HepG2 (cell line): ENCODE data around the gene APOC1. TPM values are rescaled to one million over a fixed set of nuclear protein-coding genes. Genes with fewer than 3 reads are reported as not detected.

ENCODE experiments used
- ARID2 ChIP-seq: sonication (generic); formaldehyde crosslinking; IDR thresholded peaks from 2 replicates; pipeline ENCODE4 v1.8.1; 2022; ENCODE audit warnings: mild to moderate bottlenecking, missing genetic modification reagents, borderline replicate concordance
- ATRX ChIP-seq: sonication (generic); formaldehyde crosslinking; IDR thresholded peaks from 2 replicates; pipeline ENCODE4 v1.4.0; 2020; ENCODE audit warnings: missing genetic modification reagents, borderline replicate concordance
- EED ChIP-seq: sonication (generic); formaldehyde crosslinking; IDR thresholded peaks from 2 replicates; pipeline ENCODE4 v1.5.0; 2020; ENCODE audit warnings: mild to moderate bottlenecking, missing genetic modification reagents
- HDAC2 ChIP-seq: sonication (generic); formaldehyde crosslinking; IDR thresholded peaks from 2 replicates; pipeline ENCODE4 v1.4.0; 2020; ENCODE audit warnings: missing genetic modification reagents
- MXI1 ChIP-seq: IDR thresholded peaks from 3 replicates; pipeline ENCODE4 v1.6.1; 2012; ENCODE audit warnings: low read depth, low read length, inconsistent platforms, borderline replicate concordance
- MYNN ChIP-seq: sonication (generic); formaldehyde crosslinking; IDR thresholded peaks from 2 replicates; pipeline ENCODE4 v1.4.0; 2020; ENCODE audit warnings: mild to moderate bottlenecking, low read depth, missing genetic modification reagents
- MZF1 ChIP-seq: sonication (generic); formaldehyde crosslinking; IDR thresholded peaks from 2 replicates; pipeline ENCODE4 v1.8.1; 2023; ENCODE audit warnings: mild to moderate bottlenecking, missing genetic modification reagents, borderline replicate concordance
- NBN ChIP-seq: fragments of 450-650 bp; conservative IDR thresholded peaks from 2 replicates; pipeline ENCODE4 v1.6.1; 2017
- NFYC ChIP-seq: IDR thresholded peaks from 2 replicates; pipeline ENCODE4 v1.6.1; 2016; ENCODE audit warnings: missing genetic modification reagents, missing compliant biosample characterization
- PHF8 ChIP-seq: sonication (generic); formaldehyde crosslinking; IDR thresholded peaks from 2 replicates; pipeline ENCODE4 v1.5.0; 2020; ENCODE audit warnings: missing genetic modification reagents
- RBM22 ChIP-seq: fragments of 200-400 bp; formaldehyde crosslinking; optimal IDR thresholded peaks from 2 replicates; pipeline ENCODE3; 2017; ENCODE audit warnings: mild to moderate bottlenecking, low read length, moderate library complexity
- SP4 ChIP-seq: sonication (generic); formaldehyde crosslinking; IDR thresholded peaks from 2 replicates; pipeline ENCODE4 v1.8.1; 2023; ENCODE audit warnings: mild to moderate bottlenecking, missing genetic modification reagents
- ZBTB3 ChIP-seq: sonication (generic); formaldehyde crosslinking; IDR thresholded peaks from 2 replicates; pipeline ENCODE4 v1.4.0; 2020; ENCODE audit warnings: low read depth, mild to moderate bottlenecking, moderate library complexity, missing genetic modification reagents, borderline replicate concordance
- ZNF235 ChIP-seq: sonication (generic); formaldehyde crosslinking; IDR thresholded peaks from 2 replicates; pipeline ENCODE4 v1.8.1; 2023; ENCODE audit warnings: mild to moderate bottlenecking, missing genetic modification reagents, borderline replicate concordance
- ZNF253 ChIP-seq: sonication (generic); formaldehyde crosslinking; IDR thresholded peaks from 2 replicates; pipeline ENCODE4 v1.8.0; 2022; ENCODE audit warnings: mild to moderate bottlenecking, missing genetic modification reagents, borderline replicate concordance
- ZNF264 ChIP-seq: sonication (generic); formaldehyde crosslinking; IDR thresholded peaks from 2 replicates; pipeline ENCODE4 v1.4.0; 2020; ENCODE audit warnings: missing genetic modification reagents
- ZNF564 ChIP-seq: sonication (generic); formaldehyde crosslinking; IDR thresholded peaks from 2 replicates; pipeline ENCODE4 v1.8.1; 2023; ENCODE audit warnings: mild to moderate bottlenecking, missing genetic modification reagents
- ZSCAN21 ChIP-seq: sonication (generic); formaldehyde crosslinking; IDR thresholded peaks from 2 replicates; pipeline ENCODE4 v1.8.0; 2022; ENCODE audit warnings: mild to moderate bottlenecking, missing genetic modification reagents, moderate library complexity, borderline replicate concordance
- polyA plus RNA-seq, 8 experiments: library from polyadenylated mRNA; depleted of rRNA in 3 of 8; stranded (reverse) in 7 of 8; unstranded in 1 of 8; fragments of >200 nt; fragmentation: Illumina TruSeq in 4 of 8; extraction: Trizol in 4 of 8; gene quantifications; 2 replicates each; pipeline versions ENCODE4 v1.2.1 to v1.2.3, GENCODE V29; 2011 to 2016; ENCODE audit warnings: low read depth in 4 of 8, missing spikeins in 1 of 8, mixed read lengths in 1 of 8; ENCODE audit not compliant: insufficient read depth in 1 of 8
- total RNA-seq, 5 experiments: library from RNA; depleted of rRNA; stranded (reverse); fragments of >200 nt; fragmentation: Illumina TruSeq; extraction: Trizol; gene quantifications; 2 replicates each; pipeline ENCODE4 v1.2.3, GENCODE V29; 2016; ENCODE audit warnings: low read depth in 1 of 5
- TF ChIP-seq, protein P1 (sequence below): IDR thresholded peaks from 2 replicates; pipeline ENCODE4 v1.6.1; 2018; ENCODE audit warnings: missing genetic modification reagents
- TF ChIP-seq, protein P2 (sequence below): sonication (generic); formaldehyde crosslinking; IDR thresholded peaks from 2 replicates; pipeline ENCODE4 v1.4.0; 2020; ENCODE audit warnings: missing genetic modification reagents
- TF ChIP-seq, protein P3 (sequence below): sonication (generic); formaldehyde crosslinking; IDR thresholded peaks from 2 replicates; pipeline ENCODE4 v1.4.0; 2020; ENCODE audit warnings: missing genetic modification reagents
- TF ChIP-seq, protein P4 (sequence below): IDR thresholded peaks from 2 replicates; pipeline ENCODE4 v1.6.1; 2016; ENCODE audit warnings: mild to moderate bottlenecking, missing biosample characterization, missing genetic modification reagents

Gene APOC1
- total and polyA plus RNA-seq, 2 of the 13 experiments (the other 11 are each of a cell fraction or from before 2014, with no cell fraction given) = 600 to 1,235 TPM

DNA sequence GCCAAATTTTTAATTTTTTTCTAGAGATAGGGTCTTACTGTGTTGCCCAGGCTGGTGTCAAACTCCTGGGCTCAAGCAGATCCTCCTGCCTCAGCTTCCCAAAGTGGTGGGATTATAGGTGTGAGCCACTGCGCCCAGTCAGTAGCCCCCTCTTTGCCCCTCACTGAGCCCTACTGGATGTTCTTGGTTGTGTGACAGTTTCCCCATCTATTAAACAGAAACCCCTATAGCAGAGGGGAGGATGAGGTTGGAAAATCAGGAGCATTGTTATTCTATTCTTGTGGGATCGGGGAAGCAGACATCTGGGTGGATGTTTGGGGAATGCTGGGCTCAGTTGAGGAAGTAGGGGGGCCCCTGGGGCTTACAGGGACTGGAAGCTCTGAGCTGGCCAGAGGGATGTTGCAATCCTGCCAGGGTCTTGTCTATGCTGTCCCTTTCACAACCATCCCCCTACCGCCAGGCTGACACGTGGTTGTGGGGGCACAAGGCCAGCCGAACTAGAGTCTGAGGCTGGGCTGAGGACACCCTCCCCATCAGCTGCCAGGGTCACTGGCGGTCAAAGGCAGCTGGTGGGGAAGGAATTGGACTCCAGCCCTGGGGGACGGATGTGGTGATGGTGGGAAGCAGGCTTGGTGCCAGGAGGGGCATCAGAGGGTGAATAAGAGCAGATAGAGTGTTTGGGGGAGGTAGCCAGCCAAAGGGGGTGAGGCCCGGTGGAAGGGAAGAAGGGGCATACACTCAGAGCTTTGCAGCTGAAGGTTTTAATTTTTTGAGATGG, 10.9 kb downstream of the APOC1 start (continued):
- TF ChIP-seq, protein P1, sequence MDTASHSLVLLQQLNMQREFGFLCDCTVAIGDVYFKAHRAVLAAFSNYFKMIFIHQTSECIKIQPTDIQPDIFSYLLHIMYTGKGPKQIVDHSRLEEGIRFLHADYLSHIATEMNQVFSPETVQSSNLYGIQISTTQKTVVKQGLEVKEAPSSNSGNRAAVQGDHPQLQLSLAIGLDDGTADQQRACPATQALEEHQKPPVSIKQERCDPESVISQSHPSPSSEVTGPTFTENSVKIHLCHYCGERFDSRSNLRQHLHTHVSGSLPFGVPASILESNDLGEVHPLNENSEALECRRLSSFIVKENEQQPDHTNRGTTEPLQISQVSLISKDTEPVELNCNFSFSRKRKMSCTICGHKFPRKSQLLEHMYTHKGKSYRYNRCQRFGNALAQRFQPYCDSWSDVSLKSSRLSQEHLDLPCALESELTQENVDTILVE (CRISPR knock-in tag) = peak; percentile 96
- TF ChIP-seq MXI1 (peak; percentile 92; the same call in 2 of the 3 replicates), PHF8 (CRISPR knock-in tag) (peak; percentile 55), HDAC2 (peak; percentile 98), ZNF235 (no peak), MYNN (CRISPR knock-in tag) (no peak), SP4 (CRISPR knock-in tag) (peak; percentile 48; the same call in 1 of the 2 replicates), NBN (0 out of 2 replicates have a peak, but pooled peaks have one; percentile 21), NFYC (CRISPR knock-in tag) (0 out of 2 replicates have a peak, but pooled peaks have one; percentile 47), ZNF253 (no peak), EED (CRISPR knock-in tag) (no peak), ZNF264 (peak; percentile 87), ZBTB3 (no peak; the same call in 1 of the 2 replicates), ZSCAN21 (CRISPR knock-in tag) (peak; percentile 85), ZNF564 (peak; percentile 95), ARID2 (no peak), ATRX (CRISPR knock-in tag) (no peak), MZF1 (peak; percentile 98), RBM22 (no peak)
- TF ChIP-seq, protein P2, sequence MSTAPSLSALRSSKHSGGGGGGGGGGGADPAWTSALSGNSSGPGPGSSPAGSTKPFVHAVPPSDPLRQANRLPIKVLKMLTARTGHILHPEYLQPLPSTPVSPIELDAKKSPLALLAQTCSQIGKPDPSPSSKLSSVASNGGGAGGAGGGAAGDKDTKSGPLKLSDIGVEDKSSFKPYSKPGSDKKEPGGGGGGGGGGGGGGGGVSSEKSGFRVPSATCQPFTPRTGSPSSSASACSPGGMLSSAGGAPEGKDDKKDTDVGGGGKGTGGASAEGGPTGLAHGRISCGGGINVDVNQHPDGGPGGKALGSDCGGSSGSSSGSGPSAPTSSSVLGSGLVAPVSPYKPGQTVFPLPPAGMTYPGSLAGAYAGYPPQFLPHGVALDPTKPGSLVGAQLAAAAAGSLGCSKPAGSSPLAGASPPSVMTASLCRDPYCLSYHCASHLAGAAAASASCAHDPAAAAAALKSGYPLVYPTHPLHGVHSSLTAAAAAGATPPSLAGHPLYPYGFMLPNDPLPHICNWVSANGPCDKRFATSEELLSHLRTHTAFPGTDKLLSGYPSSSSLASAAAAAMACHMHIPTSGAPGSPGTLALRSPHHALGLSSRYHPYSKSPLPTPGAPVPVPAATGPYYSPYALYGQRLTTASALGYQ (CRISPR knock-in tag) = peak; percentile 88
- TF ChIP-seq, protein P3, sequence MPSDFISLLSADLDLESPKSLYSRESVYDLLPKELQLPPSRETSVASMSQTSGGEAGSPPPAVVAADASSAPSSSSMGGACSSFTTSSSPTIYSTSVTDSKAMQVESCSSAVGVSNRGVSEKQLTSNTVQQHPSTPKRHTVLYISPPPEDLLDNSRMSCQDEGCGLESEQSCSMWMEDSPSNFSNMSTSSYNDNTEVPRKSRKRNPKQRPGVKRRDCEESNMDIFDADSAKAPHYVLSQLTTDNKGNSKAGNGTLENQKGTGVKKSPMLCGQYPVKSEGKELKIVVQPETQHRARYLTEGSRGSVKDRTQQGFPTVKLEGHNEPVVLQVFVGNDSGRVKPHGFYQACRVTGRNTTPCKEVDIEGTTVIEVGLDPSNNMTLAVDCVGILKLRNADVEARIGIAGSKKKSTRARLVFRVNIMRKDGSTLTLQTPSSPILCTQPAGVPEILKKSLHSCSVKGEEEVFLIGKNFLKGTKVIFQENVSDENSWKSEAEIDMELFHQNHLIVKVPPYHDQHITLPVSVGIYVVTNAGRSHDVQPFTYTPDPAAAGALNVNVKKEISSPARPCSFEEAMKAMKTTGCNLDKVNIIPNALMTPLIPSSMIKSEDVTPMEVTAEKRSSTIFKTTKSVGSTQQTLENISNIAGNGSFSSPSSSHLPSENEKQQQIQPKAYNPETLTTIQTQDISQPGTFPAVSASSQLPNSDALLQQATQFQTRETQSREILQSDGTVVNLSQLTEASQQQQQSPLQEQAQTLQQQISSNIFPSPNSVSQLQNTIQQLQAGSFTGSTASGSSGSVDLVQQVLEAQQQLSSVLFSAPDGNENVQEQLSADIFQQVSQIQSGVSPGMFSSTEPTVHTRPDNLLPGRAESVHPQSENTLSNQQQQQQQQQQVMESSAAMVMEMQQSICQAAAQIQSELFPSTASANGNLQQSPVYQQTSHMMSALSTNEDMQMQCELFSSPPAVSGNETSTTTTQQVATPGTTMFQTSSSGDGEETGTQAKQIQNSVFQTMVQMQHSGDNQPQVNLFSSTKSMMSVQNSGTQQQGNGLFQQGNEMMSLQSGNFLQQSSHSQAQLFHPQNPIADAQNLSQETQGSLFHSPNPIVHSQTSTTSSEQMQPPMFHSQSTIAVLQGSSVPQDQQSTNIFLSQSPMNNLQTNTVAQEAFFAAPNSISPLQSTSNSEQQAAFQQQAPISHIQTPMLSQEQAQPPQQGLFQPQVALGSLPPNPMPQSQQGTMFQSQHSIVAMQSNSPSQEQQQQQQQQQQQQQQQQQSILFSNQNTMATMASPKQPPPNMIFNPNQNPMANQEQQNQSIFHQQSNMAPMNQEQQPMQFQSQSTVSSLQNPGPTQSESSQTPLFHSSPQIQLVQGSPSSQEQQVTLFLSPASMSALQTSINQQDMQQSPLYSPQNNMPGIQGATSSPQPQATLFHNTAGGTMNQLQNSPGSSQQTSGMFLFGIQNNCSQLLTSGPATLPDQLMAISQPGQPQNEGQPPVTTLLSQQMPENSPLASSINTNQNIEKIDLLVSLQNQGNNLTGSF (CRISPR knock-in tag) = peak; percentile 54; the same call in 1 of the 2 replicates
- TF ChIP-seq, protein P4, sequence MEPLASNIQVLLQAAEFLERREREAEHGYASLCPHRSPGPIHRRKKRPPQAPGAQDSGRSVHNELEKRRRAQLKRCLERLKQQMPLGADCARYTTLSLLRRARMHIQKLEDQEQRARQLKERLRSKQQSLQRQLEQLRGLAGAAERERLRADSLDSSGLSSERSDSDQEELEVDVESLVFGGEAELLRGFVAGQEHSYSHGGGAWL (CRISPR knock-in tag) = peak; percentile 90
